Liver (tissue), 9 donors: ENCODE results near the gene LYPD4. TPM values are rescaled to one million over a fixed set of nuclear protein-coding genes. Genes with fewer than 3 reads are reported as not detected.

Source experiments
- DNase-seq: peaks from one replicate; pipeline ENCODE4 v3.0.0-alpha.2; 2017; ENCODE audit warnings: low spot score
- H3K27ac ChIP-seq, 2 donors: one replicate each; pipeline ENCODE4 v1.7.0; 2013; ENCODE audit warnings: inconsistent platforms in 2 of 2, low read length in 2 of 2, control low read depth in 1 of 2, low read depth in 1 of 2, mild to moderate bottlenecking in 1 of 2
- H3K27me3 ChIP-seq, 4 donors: one replicate each; pipeline versions ENCODE4 v1.6.1 to v1.7.0; 2013; ENCODE audit warnings: low read length in 3 of 4, inconsistent platforms in 1 of 4, mild to moderate bottlenecking in 1 of 4, moderate library complexity in 1 of 4; ENCODE audit not compliant: control insufficient read depth in 4 of 4, insufficient read depth in 4 of 4
- H3K36me3 ChIP-seq, 4 donors: one replicate each; pipeline versions ENCODE4 v1.6.1 to v1.7.0; 2013; ENCODE audit warnings: low read length in 3 of 4, mild to moderate bottlenecking in 3 of 4, low read depth in 1 of 4, moderate library complexity in 1 of 4; ENCODE audit not compliant: control insufficient read depth in 4 of 4, insufficient read depth in 3 of 4
- H3K4me1 ChIP-seq, 4 donors: one replicate each; pipeline versions ENCODE4 v1.6.1 to v1.7.0; 2013; ENCODE audit warnings: low read length in 3 of 4, mild to moderate bottlenecking in 3 of 4, moderate library complexity in 1 of 4; ENCODE audit not compliant: control insufficient read depth in 4 of 4, insufficient read depth in 4 of 4
- H3K4me3 ChIP-seq, 3 donors: one replicate each; pipeline versions ENCODE4 v1.6.1 to v1.7.0; 2013; ENCODE audit warnings: low read length in 3 of 3, control low read depth in 1 of 3, low read depth in 1 of 3, mild to moderate bottlenecking in 1 of 3
- H3K9ac ChIP-seq, 2 donors: one replicate each; pipeline ENCODE4 v1.7.0; 2013; ENCODE audit warnings: low read length in 2 of 2, mild to moderate bottlenecking in 2 of 2, moderate library complexity in 2 of 2, control low read depth in 1 of 2, low read depth in 1 of 2
- H3K9me3 ChIP-seq, 4 donors: one replicate each; pipeline versions ENCODE4 v1.6.1 to v1.7.0; 2013; ENCODE audit warnings: low read length in 3 of 4; ENCODE audit not compliant: control insufficient read depth in 4 of 4
- ATF3 ChIP-seq: IDR thresholded peaks from 2 replicates; pipeline ENCODE4 v1.6.1; 2016; ENCODE audit warnings: antibody characterized with exemption
- CTCF ChIP-seq: fragments of 150-350 bp; IDR thresholded peaks from 2 replicates; pipeline ENCODE4 v1.5.1; 2017; ENCODE audit warnings: improper control_type of control experiment, low read depth, low read length; ENCODE audit not compliant: missing input control
- FOXA2 ChIP-seq: IDR thresholded peaks from 2 replicates; pipeline ENCODE4 v1.6.1; 2016; ENCODE audit warnings: antibody characterized with exemption
- GABPA ChIP-seq, 2 donors: IDR thresholded peaks in 1 of 2; conservative IDR thresholded peaks in 1 of 2; 2 replicates each; pipeline ENCODE4 v1.6.1; 2016; ENCODE audit warnings: antibody characterized with exemption in 2 of 2, mild to moderate bottlenecking in 1 of 2, moderate library complexity in 1 of 2
- HNF4A ChIP-seq, 2 donors: conservative IDR thresholded peaks; 2 replicates each; pipeline ENCODE4 v1.6.1; 2016; ENCODE audit warnings: antibody characterized with exemption in 2 of 2, mild to moderate bottlenecking in 2 of 2
- JUND ChIP-seq, 2 donors: IDR thresholded peaks; 2 replicates each; pipeline ENCODE4 v1.6.1; 2016; ENCODE audit warnings: antibody characterized with exemption in 2 of 2
- MAX ChIP-seq: IDR thresholded peaks from 2 replicates; pipeline ENCODE4 v1.6.1; 2016; ENCODE audit warnings: antibody characterized with exemption
- NR2F2 ChIP-seq: IDR thresholded peaks from 2 replicates; pipeline ENCODE4 v1.6.1; 2016; ENCODE audit warnings: antibody characterized with exemption
- RAD21 ChIP-seq, 2 donors: IDR thresholded peaks; 2 replicates each; pipeline ENCODE4 v1.6.1; 2016; ENCODE audit warnings: antibody characterized with exemption in 2 of 2, mild to moderate bottlenecking in 2 of 2
- RXRA ChIP-seq, 2 donors: IDR thresholded peaks; 2 replicates each; pipeline ENCODE4 v1.6.1; 2017 to 2018; ENCODE audit warnings: antibody characterized with exemption in 2 of 2, mild to moderate bottlenecking in 1 of 2
- SP1 ChIP-seq: IDR thresholded peaks from 2 replicates; pipeline ENCODE4 v1.6.1; 2018; ENCODE audit warnings: antibody characterized with exemption, mild to moderate bottlenecking
- TAF1 ChIP-seq: conservative IDR thresholded peaks from 2 replicates; pipeline ENCODE4 v1.6.1; 2016; ENCODE audit warnings: antibody characterized with exemption, mild to moderate bottlenecking
- YY1 ChIP-seq: IDR thresholded peaks from 2 replicates; pipeline ENCODE4 v1.6.1; 2016; ENCODE audit warnings: antibody characterized with exemption, mild to moderate bottlenecking
- ZBTB33 ChIP-seq: IDR thresholded peaks from 2 replicates; pipeline ENCODE4 v1.6.1; 2016; ENCODE audit warnings: antibody characterized with exemption
- WGBS: extraction: QIAGEN DNeasy Blood & Tissue Kit; methylation state at CpG from one replicate; pipeline ENCODE4 v1.1.7; 2013; 5-methylcytosine and 5-hydroxymethylcytosine counted together
- polyA plus RNA-seq, 2 donors: library from polyadenylated mRNA; stranded (reverse) in 1 of 2; unstranded in 1 of 2; fragments of 200-250 nt in 1 of 2; fragments of >200 nt in 1 of 2; fragmentation: Nextera tagmentation in 1 of 2; extraction: Ambion mirVana in 1 of 2; gene quantifications; one replicate each; pipeline versions ENCODE4 v1.2.1 to v1.2.3, GENCODE V29; 2013 to 2015
- total RNA-seq, 2 donors: library from RNA; depleted of rRNA; stranded (reverse); fragments of >200 nt; gene quantifications; one replicate each; pipeline ENCODE4 v1.2.3, GENCODE V29; 2014
- donor health status: healthy.
- donor health status: healthy.
- donor health status: healthy.
- donor health status: healthy.
- donor health status: healthy.

The LYPD4 gene
- total and polyA plus RNA-seq, 4 donors = not detected

DNA sequence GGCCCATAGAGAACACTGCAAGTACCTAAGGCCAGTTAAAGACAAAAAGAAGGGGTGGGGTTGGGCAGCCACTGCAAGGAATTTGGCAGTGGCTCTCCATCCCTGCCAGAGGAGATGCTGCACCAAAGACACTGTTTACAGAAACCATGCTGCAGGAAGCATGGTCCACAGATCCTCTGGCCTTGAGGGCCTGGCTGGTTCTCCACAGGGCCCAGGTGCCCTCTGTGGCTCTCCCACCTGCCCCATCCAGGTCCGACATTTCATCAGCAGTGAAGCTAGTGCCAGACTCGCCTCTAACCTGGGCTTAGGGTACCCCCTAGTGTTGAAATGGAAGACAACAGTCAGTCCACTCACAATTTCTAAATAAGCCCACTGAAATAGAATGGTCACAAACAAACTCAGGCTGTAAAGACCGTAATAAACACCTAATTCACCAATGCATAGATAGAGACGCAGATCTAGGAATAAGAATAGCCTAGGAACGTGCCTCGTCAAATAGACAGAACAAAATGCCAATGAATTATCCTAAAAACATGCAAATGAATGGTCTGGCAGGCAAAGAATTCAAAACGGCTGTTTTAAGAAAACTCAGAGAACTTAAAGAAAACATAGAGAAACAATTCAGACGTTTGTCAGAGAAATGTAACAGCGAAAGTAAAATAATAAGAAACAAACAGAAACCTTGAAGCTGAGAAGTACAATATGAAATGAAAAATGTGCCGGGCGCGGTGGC lies 23.3 kb downstream of the LYPD4 start:
- DNase-seq = no peak
- H3K4me1 ChIP-seq = no peaks in the 10 kb centered on the region
- TF ChIP-seq ATF3 (peak; percentile 19), CTCF (peak; percentile 61), RXRA (IDR thresholded peaks at IDR 0.05) (no peak), NR2F2 (no peak), RAD21 (IDR thresholded peaks at IDR 0.05) (peak; percentile 78 to 91), MAX (no peak), SP1 (no peak), HNF4A (conservative IDR thresholded peaks at IDR 0.05) (no peak), GABPA (IDR thresholded peaks at IDR 0.05 in 1 of 2, conservative IDR thresholded peaks at IDR 0.05 in 1 of 2) (no peak), ZBTB33 (no peak), YY1 (no peak), FOXA2 (no peak), TAF1 (no peak), JUND (IDR thresholded peaks at IDR 0.05) (no peak)
- 34% methylated on average over 12 of the region's 12 CpGs for whole genome bisulfite sequencing
- H3K27ac ChIP-seq = no peak overlapping the region
- no peaks in the 10 kb centered on the region for H3K9me3 ChIP-seq
- H3K36me3 ChIP-seq = no peaks in the 10 kb centered on the region
- H3K9ac ChIP-seq = no peak overlapping the region
- no peaks in the 10 kb centered on the region for H3K27me3 ChIP-seq
- no peak overlapping the region for H3K4me3 ChIP-seq

GRCh38 chr19:41816761-41817160 lies 27.7 kb downstream of the LYPD4 start:
- Histone ChIP-seq H3K27ac (no peak overlapping the region), H3K27me3 (no peaks in the 10 kb centered on the region), H3K4me3 (no peak overlapping the region), H3K9me3 (no peaks in the 10 kb centered on the region), H3K36me3 (no peaks in the 10 kb centered on the region), H3K9ac (no peak overlapping the region), H3K4me1 (no peaks in the 10 kb centered on the region)
- 61% methylated on average over 2 of the region's 2 CpGs for WGBS
- DNase-seq = no peak
- TF ChIP-seq ATF3 = no peak
- TF ChIP-seq JUND (IDR thresholded peaks at IDR 0.05) = no peak
- TF ChIP-seq HNF4A (conservative IDR thresholded peaks at IDR 0.05) = no peak
- no peak for TF ChIP-seq SP1
- no peak for TF ChIP-seq MAX
- TF ChIP-seq TAF1 = no peak
- TF ChIP-seq CTCF = no peak
